HG03045 (cell line): ENCODE measurements around the gene MANSC1.
"Not testable (repeated sequence)": the region's sequence is repeated elsewhere in the genome, so short reads cannot be mapped to it uniquely, and the experiment has no call there.

Experiments used
- ATAC-seq: cut with Tn5 transposase; IDR thresholded peaks from one replicate; pipeline ENCODE4 v1.9.1; 2021; ENCODE audit warnings: mild to moderate bottlenecking, moderate library complexity; ENCODE audit not compliant: unreplicated experiment

The MANSC1 gene

DNA sequence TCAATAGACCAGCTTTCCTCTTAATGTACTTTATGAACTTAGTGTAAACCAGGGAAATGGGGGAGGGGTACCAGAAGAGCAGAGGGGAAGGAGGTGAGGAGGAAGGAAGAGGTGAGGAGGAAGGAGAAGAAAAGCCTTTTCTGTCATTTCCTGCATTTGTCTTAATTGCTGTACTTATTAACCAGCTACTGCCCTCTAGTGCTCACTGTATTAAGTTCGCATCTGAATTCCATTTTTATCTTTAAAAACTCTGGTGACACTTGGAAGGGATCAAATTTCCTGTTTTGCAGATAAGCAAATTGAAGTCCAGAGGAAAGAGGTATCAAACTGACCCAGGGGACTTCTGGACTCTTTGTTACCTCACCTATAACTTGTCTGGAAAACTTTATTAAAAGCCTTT lies 22.2 kb downstream of the MANSC1 start:
- ATAC-seq = no peak

DNA sequence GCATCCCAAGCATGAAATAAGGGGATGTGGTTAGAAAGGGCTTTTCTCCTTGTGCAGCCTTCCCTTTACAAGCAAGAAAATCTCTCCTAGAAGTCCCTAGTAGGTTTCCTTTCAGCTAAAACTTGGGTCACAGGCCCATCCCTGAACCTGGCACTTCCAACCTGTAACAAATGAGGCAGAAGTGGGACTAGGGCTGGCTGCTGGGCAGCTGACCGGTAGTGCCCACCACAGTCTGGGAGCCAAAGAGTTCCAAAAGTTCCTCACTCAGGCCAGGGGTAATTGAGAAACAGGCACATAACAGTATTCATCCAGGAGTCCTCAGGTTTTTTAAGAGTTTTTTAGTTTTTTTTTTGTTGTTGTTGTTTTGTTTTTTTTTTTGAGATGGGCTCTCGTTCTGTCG lies 23.8 kb downstream of the MANSC1 start:
- ATAC-seq = no peak

DNA sequence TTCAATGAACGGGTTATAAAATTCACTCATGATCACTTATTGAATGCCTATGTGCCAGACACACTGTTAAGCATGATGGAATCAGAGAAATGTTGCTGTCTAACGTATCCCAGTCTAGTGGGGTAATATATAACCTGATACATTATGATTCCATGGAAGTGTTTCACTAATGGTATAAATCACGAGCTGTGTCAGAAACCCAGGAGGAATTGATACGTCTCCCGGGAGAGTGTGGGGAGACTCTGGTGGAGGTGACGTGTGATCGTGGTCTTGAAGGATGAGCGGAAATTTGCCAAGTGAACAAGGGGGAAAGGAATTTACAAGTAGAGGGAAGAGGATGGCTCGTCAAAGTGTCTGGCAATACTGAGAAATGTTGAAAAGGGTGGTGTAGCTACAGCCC lies 26.5 kb downstream of the MANSC1 start:
- no peak for ATAC-seq

DNA sequence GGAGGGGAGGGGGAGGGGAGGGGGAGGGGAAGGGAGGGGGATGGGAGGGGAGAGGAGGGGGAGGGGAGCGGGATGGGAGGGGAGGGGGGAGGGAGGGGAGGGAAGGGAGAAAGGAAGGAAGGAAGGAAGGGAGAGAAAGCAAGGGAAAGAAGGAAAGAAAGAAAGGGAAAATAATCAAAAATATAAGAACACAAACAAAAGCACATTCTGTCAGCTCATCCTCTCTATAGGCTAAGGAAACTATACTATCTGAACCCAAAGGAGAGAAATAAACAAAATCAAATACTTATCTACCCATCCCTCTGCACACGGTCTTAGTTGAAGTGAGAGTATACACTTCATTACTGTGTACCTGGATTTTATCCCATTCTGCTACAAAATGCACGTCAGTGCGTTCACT lies 26.9 kb downstream of the MANSC1 start:
- ATAC-seq = no peak

DNA sequence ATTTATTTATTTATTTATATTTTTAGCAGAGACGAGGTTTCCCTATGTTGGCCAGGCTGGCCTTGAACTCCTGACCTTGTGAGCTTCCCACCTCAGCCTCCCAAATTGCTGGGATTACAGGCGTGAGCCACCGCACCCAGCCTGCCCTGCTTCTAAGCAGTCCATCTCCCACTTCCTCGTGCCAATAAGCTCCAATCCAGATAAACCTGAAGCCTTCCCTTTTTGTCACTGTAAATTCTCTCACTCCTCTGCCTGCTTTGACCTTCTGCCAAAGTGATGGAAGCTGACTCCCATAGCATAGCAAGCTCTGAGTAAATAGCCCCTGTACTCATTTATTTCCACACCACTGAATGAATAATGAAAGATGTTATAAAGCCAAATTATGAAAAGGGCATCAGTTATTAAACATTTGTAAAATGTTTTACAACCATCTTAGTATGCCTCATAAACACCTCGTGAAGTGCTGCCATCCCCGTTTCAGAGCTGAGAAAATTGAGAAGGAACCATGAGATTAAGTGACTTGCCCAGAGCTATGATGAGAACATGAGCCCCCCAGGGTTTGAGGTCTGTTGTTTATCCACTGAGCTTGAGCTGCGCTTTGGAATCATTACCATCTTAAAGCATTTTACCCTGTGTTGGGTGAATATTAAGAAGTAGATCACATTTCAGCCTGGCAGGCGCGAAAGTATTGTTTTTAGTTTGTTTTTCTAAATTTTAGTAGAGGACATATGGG lies 30.4 kb downstream of the MANSC1 start:
- ATAC-seq = no peak

DNA sequence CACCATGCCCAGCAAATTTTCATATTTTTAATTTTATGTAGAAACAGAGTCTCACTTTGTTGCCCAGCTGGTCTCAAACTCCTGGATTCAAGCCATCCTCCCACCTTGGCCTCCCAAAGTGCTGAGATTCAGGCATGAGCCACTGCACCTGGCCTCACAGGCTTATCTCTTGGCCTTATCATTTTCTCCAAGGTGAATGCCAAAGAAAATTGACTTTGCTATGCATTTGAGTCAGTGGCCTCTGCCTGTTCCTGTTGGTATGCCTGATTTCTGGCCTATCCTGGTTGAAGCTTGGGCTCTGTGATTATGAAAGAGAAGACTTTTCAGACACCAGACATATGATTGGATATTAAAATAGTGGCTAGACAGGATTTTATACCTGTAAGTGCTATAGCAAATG lies 34.2 kb downstream of the MANSC1 start:
- ATAC-seq = no peak

DNA sequence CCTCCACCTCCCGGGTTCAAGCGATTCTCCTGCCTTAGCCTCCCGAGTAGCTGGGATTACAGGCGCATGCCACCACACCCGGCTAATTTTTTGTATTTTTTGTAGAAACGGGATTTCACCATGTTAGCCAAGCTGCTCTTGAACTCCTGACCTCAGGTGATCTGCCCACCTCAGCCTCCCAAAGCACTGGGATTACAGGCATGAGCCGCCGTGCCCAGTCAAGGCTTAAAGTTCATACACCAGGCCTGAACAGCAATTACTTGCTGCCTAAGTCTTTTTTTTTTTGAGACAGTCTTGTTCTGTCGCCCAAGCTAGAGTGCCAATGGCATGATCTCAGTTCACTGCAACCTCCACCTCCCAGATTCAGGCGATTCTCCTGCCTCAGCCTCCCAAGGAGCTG lies 39.3 kb downstream of the MANSC1 start:
- ATAC-seq = not testable (repeated sequence)

DNA sequence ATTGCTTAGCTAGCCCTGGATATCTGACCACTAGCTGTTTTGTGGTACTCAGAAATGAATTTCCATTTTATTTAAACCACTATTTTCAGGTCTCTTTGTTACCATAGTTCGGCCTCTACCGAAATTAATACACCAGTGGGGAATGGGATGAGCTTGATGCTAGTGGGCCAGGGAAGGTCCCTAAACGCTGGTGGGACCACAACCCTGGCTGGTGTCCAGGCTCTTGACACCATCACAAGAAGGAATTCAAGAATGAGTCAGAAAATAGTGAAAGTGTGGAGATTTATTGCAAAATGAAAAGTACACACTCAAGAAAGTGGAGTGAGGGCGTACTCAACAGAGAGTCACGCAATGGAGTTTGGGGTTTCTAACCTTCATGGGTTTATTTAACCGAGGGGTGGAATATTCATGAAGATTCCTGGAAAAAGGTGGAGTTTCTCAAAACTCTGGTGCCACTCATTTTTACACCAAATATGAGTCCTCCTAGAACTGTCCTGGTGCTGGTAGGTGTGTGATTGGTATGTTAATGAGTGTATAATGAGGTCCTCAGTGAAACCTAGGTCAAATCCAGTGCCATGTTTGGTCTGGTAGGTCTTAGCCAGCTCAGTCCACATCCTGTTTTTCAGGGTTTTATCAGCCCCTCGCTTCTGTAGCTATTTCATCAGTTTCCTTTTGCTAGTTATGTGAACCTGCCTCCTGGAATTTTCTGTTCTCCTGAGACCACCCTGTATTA lies 44.3 kb downstream of the MANSC1 start:
- ATAC-seq = no peak

DNA sequence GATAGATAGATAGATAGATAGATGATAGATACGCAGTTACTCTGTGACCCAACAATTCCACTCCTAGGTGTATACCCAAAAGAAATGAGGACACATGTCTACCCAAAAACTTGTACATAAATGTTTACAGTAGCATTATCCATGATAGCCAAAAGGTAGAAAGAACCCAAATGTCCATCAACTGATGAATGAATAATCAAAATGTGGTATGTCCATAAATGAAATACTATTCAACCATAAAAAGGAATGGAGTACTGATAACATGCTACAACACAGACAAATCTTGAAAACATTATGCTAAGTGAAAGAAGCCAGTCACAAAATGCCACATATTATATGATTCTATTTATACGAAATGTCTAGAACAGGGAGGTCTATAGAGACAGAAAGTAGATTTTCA lies 47.1 kb downstream of the MANSC1 start:
- no peak for ATAC-seq

DNA sequence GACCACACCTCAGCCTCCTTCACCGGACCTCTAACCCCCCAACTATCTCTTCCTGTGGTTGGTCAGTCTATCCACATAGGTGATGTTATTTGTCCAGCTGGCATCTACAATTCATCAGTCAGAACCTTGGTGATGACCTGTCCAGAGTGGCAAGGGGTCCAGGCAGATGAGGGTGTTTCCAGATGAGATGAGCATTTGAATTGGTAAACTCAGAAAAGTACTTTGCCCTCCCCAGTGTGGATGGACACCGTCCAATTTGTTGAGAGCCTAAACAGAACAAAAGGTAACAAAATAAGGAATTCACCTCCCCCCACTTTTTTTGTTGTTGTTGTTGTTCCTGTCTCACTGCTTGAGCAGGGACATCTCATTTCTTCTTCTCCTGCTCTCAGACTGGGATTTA lies 48.9 kb downstream of the MANSC1 start:
- no peak for ATAC-seq

DNA sequence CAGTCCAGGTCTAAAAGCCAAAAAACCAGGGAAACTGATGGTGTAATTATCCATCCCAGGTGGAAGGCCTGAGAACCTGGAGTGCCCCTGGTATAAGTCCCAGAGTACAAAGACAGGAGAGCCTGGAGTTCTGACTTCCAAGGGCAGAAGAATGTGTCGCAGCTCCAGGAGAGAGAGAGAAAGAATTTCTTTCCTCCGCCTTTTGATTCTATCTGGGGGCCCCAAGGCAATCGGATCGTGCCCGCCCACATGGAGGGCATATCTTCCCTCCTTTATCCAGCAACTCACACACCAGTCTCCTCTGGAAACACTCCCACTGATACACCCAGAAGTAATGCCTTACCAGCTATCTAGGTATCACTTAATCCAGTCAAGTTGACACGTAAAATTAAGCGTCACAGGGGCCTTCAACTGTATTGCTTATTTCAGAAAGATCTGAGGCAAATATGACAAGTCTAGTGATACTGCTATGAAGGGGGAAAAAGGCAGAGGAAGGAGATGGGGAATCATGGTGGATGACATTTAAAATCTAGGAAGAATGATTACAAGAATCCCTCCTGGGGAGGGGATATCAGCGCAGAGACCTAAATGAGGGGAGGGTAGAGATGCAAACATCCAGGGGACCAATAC lies 52.7 kb downstream of the MANSC1 start:
- ATAC-seq = no peak

DNA sequence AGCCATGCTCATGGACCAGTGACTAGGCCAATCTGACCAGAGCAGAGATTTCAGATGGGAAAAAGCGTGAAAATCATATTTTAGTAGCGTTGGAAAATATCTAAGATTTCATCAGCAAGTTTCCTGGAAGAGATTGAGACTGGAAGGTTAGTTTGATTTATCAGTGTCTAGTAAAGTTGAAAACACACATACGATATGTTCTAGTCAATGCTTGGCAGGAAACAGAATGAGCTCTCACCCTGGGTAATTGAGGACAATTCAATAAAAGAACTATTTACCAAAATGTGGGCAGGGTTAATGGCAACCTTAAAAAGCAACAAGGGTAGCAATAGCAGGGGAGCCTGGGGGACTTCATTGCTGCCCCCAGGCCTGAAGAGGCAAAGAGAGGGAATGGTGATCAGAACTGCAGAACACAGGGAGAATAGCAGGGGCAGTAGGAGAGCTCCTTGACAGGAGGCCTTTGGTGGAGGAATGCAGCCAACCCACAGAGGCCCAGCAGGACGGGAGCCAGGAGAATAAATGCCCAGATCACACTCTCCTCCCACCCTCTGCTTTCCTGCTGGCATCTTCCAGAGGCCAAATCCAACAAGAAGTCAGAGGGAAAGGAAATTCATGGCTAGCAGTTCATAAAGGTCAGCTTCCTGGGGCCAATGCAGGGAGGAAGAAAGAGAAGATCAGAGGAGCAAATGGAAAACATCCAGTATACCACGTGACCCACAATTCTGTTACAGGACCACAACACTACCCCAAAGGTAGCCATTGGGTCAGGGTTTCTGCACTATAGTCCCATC lies 55.6 kb downstream of the MANSC1 start:
- ATAC-seq = no peak

DNA sequence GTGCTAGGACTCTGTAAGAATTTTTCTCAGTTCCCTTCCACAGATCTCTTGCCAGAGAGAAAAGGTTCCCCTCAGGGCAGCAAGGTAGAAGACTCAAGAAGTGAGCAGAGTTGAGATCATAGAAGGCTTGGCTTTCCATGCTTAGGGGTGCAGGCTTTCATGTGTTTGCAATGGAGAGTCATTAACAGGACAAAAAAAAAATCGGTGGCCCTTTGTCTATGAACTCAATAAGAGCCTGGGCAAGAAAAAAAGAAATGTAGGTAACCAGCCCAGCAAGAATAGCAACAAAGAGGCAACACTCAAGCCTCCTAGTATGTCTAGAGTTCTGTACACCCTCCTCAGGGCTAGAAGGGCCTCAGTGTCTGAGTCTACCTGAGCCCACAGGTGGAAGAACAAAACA lies 59.8 kb downstream of the MANSC1 start:
- no peak for ATAC-seq

DNA sequence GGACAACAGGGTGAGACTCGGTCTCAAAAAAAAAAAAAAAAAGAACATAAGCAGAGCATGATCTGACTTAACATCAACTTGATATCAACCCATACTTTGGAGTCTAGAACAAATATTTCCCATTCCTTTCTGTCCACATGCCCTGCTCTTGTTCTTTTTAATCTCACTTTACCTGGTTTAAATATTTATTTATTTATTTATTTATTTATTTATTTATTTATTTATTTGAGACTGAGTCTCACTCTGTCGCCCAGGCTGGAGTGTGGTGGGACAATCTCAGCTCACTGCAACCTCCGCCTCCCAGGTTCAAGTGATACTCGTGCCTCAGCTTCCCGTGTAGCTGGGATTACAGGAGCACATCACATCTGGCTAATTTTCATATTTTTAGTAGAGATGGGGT lies 63.6 kb downstream of the MANSC1 start:
- ATAC-seq = no peak

DNA sequence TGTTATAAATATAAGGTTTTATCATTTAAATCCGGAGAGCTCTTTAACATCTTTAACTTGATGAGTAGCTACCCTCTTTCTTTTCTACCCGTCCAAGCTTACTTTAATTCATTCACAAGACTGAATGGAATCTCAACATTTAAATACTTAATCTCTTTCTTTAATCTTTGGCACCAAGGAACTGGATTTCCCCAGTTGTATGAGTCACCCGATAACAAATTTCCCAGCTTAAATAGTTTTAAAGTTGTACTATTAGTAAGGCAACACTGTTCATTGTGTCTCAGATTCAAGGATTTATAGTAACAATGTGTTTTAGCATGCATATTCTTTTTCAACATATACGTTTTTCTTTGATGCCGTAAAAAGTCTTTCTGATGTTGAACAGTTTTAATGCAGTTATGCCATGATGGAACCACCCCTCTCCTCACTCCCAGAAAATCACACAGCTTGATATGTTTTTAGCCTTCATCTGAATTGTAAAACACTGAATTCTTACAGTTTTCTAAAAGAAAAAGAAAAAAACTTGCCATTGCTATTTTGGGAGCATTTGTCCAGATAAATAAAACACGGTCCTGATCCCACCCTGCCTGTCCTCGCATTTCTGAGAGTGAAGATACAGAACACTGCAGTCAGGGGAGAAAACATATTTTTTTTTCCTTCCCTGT lies 67.1 kb downstream of the MANSC1 start:
- ATAC-seq = no peak

DNA sequence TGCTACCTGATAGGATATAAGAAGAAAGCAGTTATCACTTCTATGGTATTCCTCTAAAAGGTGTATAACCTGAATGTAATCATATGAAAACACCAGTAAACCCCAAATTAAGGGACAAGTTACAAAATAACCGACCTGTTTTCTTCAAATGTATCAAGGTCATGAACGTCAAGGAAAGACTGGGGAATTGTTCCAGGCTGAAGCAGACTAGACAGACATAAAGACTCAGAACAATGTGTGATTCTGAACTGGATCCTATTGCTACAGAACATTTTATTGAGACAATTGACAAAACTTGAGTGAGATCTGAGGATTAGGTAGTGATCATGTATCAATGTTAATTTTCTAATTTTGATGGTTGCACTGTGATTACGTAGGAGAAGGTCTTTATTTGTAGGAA lies 67.8 kb downstream of the MANSC1 start:
- ATAC-seq = no peak

DNA sequence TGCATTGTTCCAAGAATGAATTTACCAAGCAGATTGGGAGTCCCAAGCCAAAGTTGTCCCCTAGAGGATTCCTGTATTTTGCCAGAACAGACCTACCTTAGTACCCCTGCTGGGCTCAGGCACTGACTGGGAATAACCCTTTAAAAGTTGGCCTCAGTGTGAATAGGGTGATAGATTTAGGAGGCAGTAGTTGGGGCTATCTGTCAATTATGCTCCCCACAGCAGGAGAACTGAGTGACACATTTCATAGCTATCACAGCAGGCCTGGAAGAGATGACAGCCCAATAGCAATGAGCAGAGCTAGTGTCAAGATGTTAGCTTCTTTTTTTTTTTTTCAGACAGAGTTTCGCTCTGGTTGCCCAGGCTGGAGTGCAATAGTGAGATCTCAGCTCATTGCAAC lies 68.9 kb downstream of the MANSC1 start:
- ATAC-seq = no peak

DNA sequence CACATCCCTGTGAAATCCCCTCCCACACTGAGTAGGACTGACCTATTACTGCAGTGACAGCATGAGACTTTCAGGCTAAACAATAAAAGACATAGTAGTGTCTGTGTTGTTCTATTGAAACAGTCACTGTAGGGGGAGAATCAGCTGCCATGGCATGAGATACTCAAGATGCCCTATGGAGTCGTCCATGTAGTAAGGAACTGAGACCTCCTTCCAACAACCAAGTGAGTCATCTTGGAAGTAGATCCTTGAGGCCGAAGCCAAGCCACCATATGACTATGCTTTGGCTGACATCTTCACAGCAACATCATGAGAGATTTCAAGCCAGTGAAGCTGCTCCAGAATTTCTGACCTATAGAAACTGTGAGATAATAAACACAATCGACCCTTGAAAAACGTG lies 71.1 kb downstream of the MANSC1 start:
- no peak for ATAC-seq
